Activated naive CD8-positive, alpha-beta T cell treated with anti-CD3 and anti-CD28 coated beads, Interleukin-2, amount 10 ng/mL, durations not matched to agents 7 days and 5 days (primary cell): Measurements from ENCODE around the gene RAB39B. TPM values are rescaled to one million over a fixed set of nuclear protein-coding genes. Genes with fewer than 3 reads are reported as not detected.
A peak's percentile ranks its signal among the peaks of the same experiment; 100 is the strongest.
"Not testable (repeated sequence)": the region's sequence is repeated elsewhere in the genome, so short reads cannot be mapped to it uniquely, and the experiment has no call there.

ENCODE experiments used
- ATAC-seq: fragments of 150-1000 bp; cut with Tn5 transposase; one replicate; pipeline ENCODE4 v1.10.0; 2021; ENCODE audit warnings: low read depth, moderate library complexity
- POLR2A ChIA-PET: fragments of 350-600 bp; sonication (Branson Sonifier 250); formaldehyde crosslinking; loops from one replicate; lab custom pipeline; 2021; ENCODE audit warnings: antibody characterized with exemption; lab: Charles Lee
- DNase-seq: peaks from one replicate; pipeline ENCODE4 v3.0.0; 2021
- H3K27ac Mint-ChIP-seq: one replicate; pipeline ENCODE4 v1.8.0; 2022; ENCODE audit warnings: mild to moderate bottlenecking, mixed read lengths
- H3K27me3 Mint-ChIP-seq: one replicate; pipeline ENCODE4 v1.8.0; 2022; ENCODE audit warnings: mild to moderate bottlenecking, moderate library complexity, mixed read lengths
- H3K36me3 Mint-ChIP-seq: one replicate; pipeline ENCODE4 v1.8.0; 2021; ENCODE audit warnings: mild to moderate bottlenecking, mixed read lengths
- H3K4me1 Mint-ChIP-seq: one replicate; pipeline ENCODE4 v1.8.0; 2021; ENCODE audit warnings: mixed read lengths
- H3K4me3 Mint-ChIP-seq: one replicate; pipeline ENCODE4 v1.8.0; 2022; ENCODE audit warnings: mild to moderate bottlenecking, moderate library complexity, mixed read lengths
- H3K9me3 Mint-ChIP-seq: one replicate; pipeline ENCODE4 v1.8.0; 2021; ENCODE audit warnings: mixed read lengths
- total RNA-seq, 2 experiments: library from RNA; stranded (reverse); gene quantifications; one replicate each; pipeline ENCODE4 v1.2.3, GENCODE V29; 2021

The RAB39B gene
- total RNA-seq: 1 to 10 TPM; 9.4 to 9.8 TPM

- H3K4me1 Mint-ChIP-seq: peaks cover 10% of the 10 kb centered on the region
- H3K4me3 Mint-ChIP-seq: peak within 1 kb of the TSS; percentile 70
- H3K36me3 Mint-ChIP-seq: peaks cover 8% of the 10 kb centered on the region
- POLR2A ChIA-PET: no interaction called here
- H3K27ac Mint-ChIP-seq: peak within 1 kb of the TSS; percentile 67
- DNase-seq (peak; percentile 69), ATAC-seq (peak; percentile 93)
- no peaks in the 10 kb centered on the region for H3K9me3 Mint-ChIP-seq
- no peaks in the 10 kb centered on the region for H3K27me3 Mint-ChIP-seq
Observed at GRCh38 chrX:155263854-155264628, at the start of gene RAB39B. TSS of gene RAB39B (minus strand) at chrX:155264491. CDS start at chrX:155264288, 203 bp downstream.

- Mint-ChIP-seq H3K4me3 (no peak overlapping the region), H3K27me3 (peaks cover 1% of the 10 kb centered on the region), H3K36me3 (peaks cover 1% of the 10 kb centered on the region), H3K4me1 (peaks cover 2% of the 10 kb centered on the region), H3K9me3 (peaks cover 5% of the 10 kb centered on the region), H3K27ac (no peak overlapping the region)
- ATAC-seq: no peak
- POLR2A ChIA-PET: no interaction called here
- DNase-seq: no peak
Observed at GRCh38 chrX:155313766-155314165, 49.5 kb upstream of the RAB39B start.

GRCh38 chrX:155293771-155294170, 29.5 kb upstream of the RAB39B start:
- H3K4me3 Mint-ChIP-seq: no peak overlapping the region
- H3K27ac Mint-ChIP-seq: no peak overlapping the region
- no peaks in the 10 kb centered on the region for H3K4me1 Mint-ChIP-seq
- H3K27me3 Mint-ChIP-seq: no peaks in the 10 kb centered on the region
- ATAC-seq: no peak
- H3K9me3 Mint-ChIP-seq: no peaks in the 10 kb centered on the region
- peaks cover 3% of the 10 kb centered on the region for H3K36me3 Mint-ChIP-seq
- POLR2A ChIA-PET: no interaction called here
- no peak for DNase-seq

GRCh38 chrX:155279873-155280272, 15.6 kb upstream of the RAB39B start:
- no peak overlapping the region for H3K4me3 Mint-ChIP-seq

GRCh38 chrX:155270969-155271368, 6.7 kb upstream of the RAB39B start:
- no peak overlapping the region for H3K4me3 Mint-ChIP-seq
- no peaks in the 10 kb centered on the region for H3K27me3 Mint-ChIP-seq
- peaks cover 5% of the 10 kb centered on the region for H3K9me3 Mint-ChIP-seq
- H3K4me1 Mint-ChIP-seq: no peaks in the 10 kb centered on the region
- no peak for ATAC-seq
- H3K27ac Mint-ChIP-seq: no peak overlapping the region
- POLR2A ChIA-PET: no interaction called here
- no peak for DNase-seq
- peaks cover 2% of the 10 kb centered on the region for H3K36me3 Mint-ChIP-seq

More at GRCh38 chrX:155279873-155280272, 15.6 kb upstream of the RAB39B start:
- no peak for DNase-seq
- peaks cover 4% of the 10 kb centered on the region for H3K9me3 Mint-ChIP-seq
- no peak for ATAC-seq
- peaks cover 4% of the 10 kb centered on the region for H3K4me1 Mint-ChIP-seq
- H3K27ac Mint-ChIP-seq: no peak overlapping the region
- H3K27me3 Mint-ChIP-seq: no peaks in the 10 kb centered on the region
- POLR2A ChIA-PET: no interaction called here
- H3K36me3 Mint-ChIP-seq: peaks cover 5% of the 10 kb centered on the region

GRCh38 chrX:155267995-155268394, 3.7 kb upstream of the RAB39B start:
- H3K4me3 Mint-ChIP-seq, H3K9me3 Mint-ChIP-seq, H3K27me3 Mint-ChIP-seq, ATAC-seq, DNase-seq, H3K36me3 Mint-ChIP-seq, POLR2A ChIA-PET, H3K27ac Mint-ChIP-seq, H3K4me1 Mint-ChIP-seq: not testable (repeated sequence)

GRCh38 chrX:155266439-155266838, 2.1 kb upstream of the RAB39B start:
- peaks cover 2% of the 10 kb centered on the region for H3K36me3 Mint-ChIP-seq
- H3K27ac Mint-ChIP-seq: no peak overlapping the region
- H3K4me1 Mint-ChIP-seq: peaks cover 9% of the 10 kb centered on the region
- H3K9me3 Mint-ChIP-seq: peaks cover 2% of the 10 kb centered on the region
- no peak overlapping the region for H3K4me3 Mint-ChIP-seq
- DNase-seq (no peak), ATAC-seq (no peak)
- POLR2A ChIA-PET: no interaction called here
- no peaks in the 10 kb centered on the region for H3K27me3 Mint-ChIP-seq

- Mint-ChIP-seq H3K4me3 (peak overlapping the region; percentile 70), H3K36me3 (peaks cover 8% of the 10 kb centered on the region), H3K27ac (peak overlapping the region; percentile 67), H3K4me1 (peaks cover 10% of the 10 kb centered on the region), H3K27me3 (no peaks in the 10 kb centered on the region), H3K9me3 (no peaks in the 10 kb centered on the region)
- DNase-seq: no peak
- peak; percentile 55 for ATAC-seq
- POLR2A ChIA-PET: no interaction called here
Observed at GRCh38 chrX:155262970-155263754, 1.1 kb downstream of the RAB39B start.

- Mint-ChIP-seq H3K27ac (no peak overlapping the region), H3K4me3 (no peak overlapping the region), H3K36me3 (peaks cover 8% of the 10 kb centered on the region), H3K4me1 (peaks cover 10% of the 10 kb centered on the region), H3K27me3 (no peaks in the 10 kb centered on the region), H3K9me3 (no peaks in the 10 kb centered on the region)
- no peak for ATAC-seq
- POLR2A ChIA-PET: no interaction called here
- no peak for DNase-seq
Observed at GRCh38 chrX:155259752-155260151, 4.5 kb downstream of the RAB39B start.

GRCh38 chrX:155251391-155251790, 12.9 kb downstream of the RAB39B start:
- H3K9me3 Mint-ChIP-seq: no peaks in the 10 kb centered on the region
- H3K27ac Mint-ChIP-seq: no peak overlapping the region
- DNase-seq (no peak), ATAC-seq (no peak)
- H3K4me3 Mint-ChIP-seq: no peak overlapping the region
- peaks cover 1% of the 10 kb centered on the region for H3K36me3 Mint-ChIP-seq
- no peaks in the 10 kb centered on the region for H3K4me1 Mint-ChIP-seq
- no peaks in the 10 kb centered on the region for H3K27me3 Mint-ChIP-seq
- POLR2A ChIA-PET: no interaction called here

GRCh38 chrX:155247497-155247896, 16.8 kb downstream of the RAB39B start:
- ATAC-seq: no peak
- H3K27me3 Mint-ChIP-seq: no peaks in the 10 kb centered on the region
- POLR2A ChIA-PET: no interaction called here
- DNase-seq: no peak
- H3K4me3 Mint-ChIP-seq: no peak overlapping the region
- H3K4me1 Mint-ChIP-seq: no peaks in the 10 kb centered on the region
- peaks cover 1% of the 10 kb centered on the region for H3K36me3 Mint-ChIP-seq
- H3K27ac Mint-ChIP-seq: no peak overlapping the region
- H3K9me3 Mint-ChIP-seq: no peaks in the 10 kb centered on the region

- Mint-ChIP-seq H3K4me1 (no peaks in the 10 kb centered on the region), H3K27me3 (no peaks in the 10 kb centered on the region), H3K4me3 (no peak overlapping the region), H3K27ac (no peak overlapping the region), H3K9me3 (no peaks in the 10 kb centered on the region), H3K36me3 (peaks cover 1% of the 10 kb centered on the region)
- ATAC-seq: no peak
- POLR2A ChIA-PET: no interaction called here
- no peak for DNase-seq
Observed at GRCh38 chrX:155246748-155247147, 17.5 kb downstream of the RAB39B start.

GRCh38 chrX:155242300-155242699, 22.0 kb downstream of the RAB39B start:
- no peak for ATAC-seq
- Mint-ChIP-seq H3K4me1 (no peaks in the 10 kb centered on the region), H3K27me3 (no peaks in the 10 kb centered on the region), H3K9me3 (no peaks in the 10 kb centered on the region), H3K36me3 (peaks cover 8% of the 10 kb centered on the region), H3K4me3 (no peak overlapping the region), H3K27ac (no peak overlapping the region)
- POLR2A ChIA-PET: no interaction called here
- no peak for DNase-seq

GRCh38 chrX:155237719-155238118, 26.6 kb downstream of the RAB39B start:
- DNase-seq (no peak), ATAC-seq (no peak)
- peak overlapping the region; percentile 14 for H3K27ac Mint-ChIP-seq
- no peak overlapping the region for H3K4me3 Mint-ChIP-seq
- H3K27me3 Mint-ChIP-seq: no peaks in the 10 kb centered on the region
- peaks cover 13% of the 10 kb centered on the region for H3K36me3 Mint-ChIP-seq
- POLR2A ChIA-PET: no interaction called here
- peaks cover 4% of the 10 kb centered on the region for H3K4me1 Mint-ChIP-seq
- H3K9me3 Mint-ChIP-seq: no peaks in the 10 kb centered on the region
